ENCODE data around the gene PSENEN.

DNA sequence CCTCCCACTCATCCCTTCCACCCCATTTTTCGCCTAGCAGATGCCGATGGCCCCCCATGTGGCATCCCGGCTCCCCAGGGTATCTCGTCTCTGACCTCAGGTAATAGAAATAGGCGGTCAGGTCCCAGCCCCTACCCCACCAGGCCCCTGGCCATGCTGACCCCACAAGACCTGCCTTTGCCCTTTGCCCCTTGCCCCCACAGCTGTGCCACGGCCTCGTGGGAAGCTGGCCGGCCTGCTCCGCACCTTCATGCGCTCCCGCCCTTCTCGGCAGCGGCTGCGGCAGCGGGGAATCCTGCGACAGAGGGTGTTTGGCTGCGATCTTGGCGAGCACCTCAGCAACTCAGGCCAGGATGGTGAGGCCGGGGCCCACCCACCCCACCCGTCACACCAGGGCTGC is 35.3 kb downstream of the PSENEN start:
- TF ChIP-seq CTCF (optimal IDR thresholded peaks at IDR 0.05 in 1 of 3, IDR thresholded peaks at IDR 0.05 in 1 of 3, conservative IDR thresholded peaks at IDR 0.05 in 1 of 3; ENCODE audit: extremely low read depth in 1 of 3, insufficient read depth in 2 of 3, low read length in 3 of 3) (no peak), EZH2 (IDR thresholded peaks at IDR 0.05; ENCODE audit: low read length) (no peak)

All from keratinocyte (primary cell).